AG09309 (cell line): ENCODE results near the gene CWH43.

Experiments
- DNase-seq: peaks from one replicate; pipeline ENCODE4 v3.0.0-alpha.2; 2010; ENCODE audit warnings: low read depth
- H3K4me3 ChIP-seq: 2 replicates; pipeline ENCODE4 v1.5.1; 2011; ENCODE audit warnings: mild to moderate bottlenecking, low read depth, low read length, moderate library complexity; ENCODE audit not compliant: control insufficient read depth
- CTCF ChIP-seq: IDR thresholded peaks from 2 replicates; pipeline ENCODE4 v1.5.1; 2011; ENCODE audit warnings: mild to moderate bottlenecking, low read depth, low read length, inconsistent platforms; ENCODE audit not compliant: insufficient read depth, control insufficient read depth; ENCODE audit errors: missing control alignments

The CWH43 gene

DNA sequence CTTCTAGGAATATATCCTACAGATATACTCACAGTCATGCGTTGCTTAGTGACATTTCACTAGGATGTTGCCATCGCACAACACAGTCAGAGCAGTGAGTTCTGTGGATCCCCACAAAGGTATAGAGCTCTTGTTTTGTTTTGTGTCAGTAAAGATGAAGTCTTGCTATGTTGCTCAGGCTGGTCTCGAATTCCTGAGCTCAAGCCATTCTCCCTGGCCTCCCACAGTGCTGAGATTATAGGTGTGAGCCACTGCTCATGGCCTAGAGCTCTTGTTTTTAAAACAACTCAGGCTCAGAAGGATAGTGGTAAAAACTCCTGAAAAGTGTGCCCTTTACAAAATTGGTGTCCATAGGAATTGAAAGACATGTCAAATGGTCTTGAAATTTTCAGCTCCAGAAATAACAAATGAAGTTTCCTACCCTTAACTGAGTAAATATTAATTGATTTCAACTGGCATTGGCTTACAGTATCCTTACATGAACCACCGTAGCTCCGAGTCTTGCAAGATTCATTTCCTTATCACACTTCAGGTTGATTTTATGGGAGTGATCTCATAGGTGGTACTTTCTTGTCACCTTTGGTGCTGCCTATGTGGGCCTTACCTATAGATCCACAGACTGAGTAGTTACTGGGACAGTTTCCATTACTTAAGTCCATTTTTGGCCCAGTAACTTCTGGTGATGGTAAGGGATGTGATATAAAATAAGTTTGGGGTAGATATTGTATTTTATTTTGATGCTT, 3.6 kb downstream of the CWH43 start:
- H3K4me3 ChIP-seq, result no peak overlapping the region
- no peak for DNase-seq
- no peak for TF ChIP-seq CTCF

DNA sequence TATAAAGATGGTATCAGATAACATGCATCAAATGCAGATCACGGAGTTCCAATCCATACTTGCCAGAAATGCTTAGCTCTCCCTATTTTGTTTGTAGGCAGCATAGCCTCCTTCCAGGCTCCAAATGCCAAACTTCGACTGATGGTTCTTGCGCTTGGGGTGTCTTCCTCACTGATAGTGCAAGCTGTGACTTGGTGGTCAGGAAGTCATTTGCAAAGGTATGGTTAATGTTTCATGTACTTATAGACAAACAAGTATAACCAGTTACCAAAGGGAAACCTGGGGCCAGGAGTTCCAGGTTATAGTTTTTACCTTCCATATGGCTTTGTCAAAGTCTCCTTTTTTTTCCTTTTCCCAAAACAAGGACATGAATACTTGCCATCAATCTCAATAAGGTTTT, 5.3 kb downstream of the CWH43 start:
- no peak for DNase-seq
- no peak overlapping the region for H3K4me3 ChIP-seq
- no peak for TF ChIP-seq CTCF

GRCh38 chr4:48997962-48998361, 11.9 kb downstream of the CWH43 start:
- no peak for TF ChIP-seq CTCF
- DNase-seq, result no peak
- no peak overlapping the region for H3K4me3 ChIP-seq

DNA sequence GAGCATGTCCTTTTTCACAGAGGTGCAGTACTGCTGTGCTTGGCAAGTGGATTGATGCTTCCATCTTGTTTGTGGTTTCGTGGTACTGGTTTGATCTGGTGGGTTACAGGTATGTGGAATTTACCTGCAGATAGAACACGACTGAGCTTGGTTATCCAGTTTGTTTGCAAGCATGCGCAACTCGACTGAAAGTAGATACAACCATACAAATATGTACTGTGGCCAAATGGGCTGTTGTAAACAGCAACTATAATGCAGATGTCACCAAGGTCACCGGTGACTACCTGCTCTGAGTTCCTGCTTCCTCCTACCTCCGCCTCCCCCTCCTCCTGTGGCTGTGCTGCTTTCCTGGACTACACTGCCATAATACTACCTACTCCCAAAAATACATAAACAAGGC, 12.4 kb downstream of the CWH43 start:
- no peak for DNase-seq
- TF ChIP-seq CTCF, result no peak
- H3K4me3 ChIP-seq, result no peak overlapping the region

DNA sequence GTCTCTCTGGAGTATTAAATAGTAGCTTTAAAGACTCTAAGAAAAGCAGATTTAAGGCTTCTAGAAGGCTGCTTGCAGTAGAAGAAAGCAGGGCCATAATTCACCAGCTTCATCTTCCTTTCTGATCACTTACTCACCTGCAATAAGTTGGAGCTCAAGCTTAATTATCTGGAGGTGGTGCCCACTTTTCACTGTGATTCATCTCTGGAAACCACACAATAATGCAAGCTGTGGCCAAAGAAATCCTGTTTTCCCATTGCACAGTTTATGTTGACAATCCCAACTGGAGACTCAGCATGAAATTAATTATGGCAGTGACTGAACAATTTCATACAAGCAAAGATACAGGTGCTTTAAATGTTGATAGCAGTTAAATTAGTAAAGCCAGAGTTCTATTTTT, 14.7 kb downstream of the CWH43 start:
- no peak for TF ChIP-seq CTCF
- no peak overlapping the region for H3K4me3 ChIP-seq
- DNase-seq, result no peak

DNA sequence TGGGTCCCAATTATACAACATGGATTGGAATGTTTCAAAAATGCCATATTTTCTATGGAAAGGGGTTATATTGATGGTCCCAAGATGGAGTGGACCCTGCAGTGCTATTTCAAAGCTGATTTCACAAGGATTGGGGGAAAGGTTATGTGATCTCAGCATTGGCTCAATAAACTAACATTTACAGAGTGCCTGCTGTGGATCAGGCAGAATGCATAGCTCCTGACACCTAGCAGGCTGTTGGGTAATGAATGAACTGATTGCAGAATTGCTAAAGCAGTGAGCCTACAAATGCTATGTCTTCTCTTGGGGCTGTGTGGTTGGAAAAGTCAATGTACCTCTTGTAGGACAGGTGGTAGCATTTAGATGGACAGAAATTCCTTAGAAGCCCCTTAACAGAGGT, 16.9 kb downstream of the CWH43 start:
- no peak for TF ChIP-seq CTCF
- no peak for DNase-seq

DNA sequence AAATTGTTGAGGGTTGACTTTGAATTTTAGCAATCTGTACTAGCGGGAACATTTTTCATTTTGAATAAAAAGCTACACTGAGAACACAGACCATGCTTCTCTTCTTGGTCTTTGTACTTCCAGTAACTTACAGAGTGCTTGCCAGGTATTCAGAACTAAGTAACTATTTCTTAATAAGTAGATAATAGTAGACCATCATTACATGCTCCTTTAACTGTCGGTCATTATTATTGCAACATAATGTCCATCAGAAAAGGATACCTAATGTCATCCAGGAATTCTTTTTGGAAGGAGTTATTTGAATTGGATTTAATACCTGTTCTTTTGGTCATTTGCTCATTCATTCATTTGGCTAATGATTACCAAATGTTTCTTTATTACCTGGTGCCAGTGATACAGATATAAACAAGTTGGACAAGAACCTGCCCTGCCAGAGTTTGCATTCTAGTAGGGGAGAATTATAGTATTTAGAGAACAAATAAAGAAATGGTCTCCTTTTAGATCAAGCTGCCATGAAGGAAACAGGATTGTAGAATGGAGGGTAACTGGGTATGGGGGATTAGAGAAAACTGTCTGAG, 32.7 kb downstream of the CWH43 start:
- no peak for TF ChIP-seq CTCF
- H3K4me3 ChIP-seq, result no peak overlapping the region

More for the DNA sequence above, 16.9 kb downstream of the CWH43 start:
- no peak overlapping the region for H3K4me3 ChIP-seq

More for the DNA sequence above, 32.7 kb downstream of the CWH43 start:
- DNase-seq, result no peak
